ENCODE data around the gene VPS33A. TPM values are rescaled to one million over a fixed set of nuclear protein-coding genes. Genes with fewer than 3 reads are reported as not detected.
A peak's percentile ranks its signal among the peaks of the same experiment; 100 is the strongest.
"Not testable (repeated sequence)": the region's sequence is repeated elsewhere in the genome, so short reads cannot be mapped to it uniquely, and the experiment has no call there.

Gene VPS33A
- total RNA-seq, 1 donor from 2014 or later, result 8.1 TPM

DNA sequence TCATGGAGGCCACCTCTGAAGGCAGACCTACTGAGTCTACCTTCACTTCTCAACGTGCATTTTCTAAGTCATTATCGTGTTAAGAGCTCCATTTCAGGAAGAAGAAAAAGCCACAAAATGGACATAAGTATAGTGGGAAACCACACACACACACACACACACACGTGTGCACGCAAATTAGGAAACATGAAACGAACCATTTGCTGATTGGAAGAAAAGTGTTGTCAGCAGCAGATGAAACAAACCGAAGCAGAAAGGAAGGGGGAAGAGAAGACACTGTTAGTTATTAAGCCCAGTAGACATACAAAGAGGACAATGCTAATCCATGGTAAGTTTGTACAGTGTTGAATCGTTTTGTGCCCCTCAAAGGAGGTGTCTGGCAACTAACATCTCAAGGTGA lies 9.9 kb upstream of the VPS33A start:
- no peaks in the 10 kb centered on the region for H3K4me1 ChIP-seq
- intact Hi-C loops (cut with DNase I), result no loop called here
- H3K36me3 ChIP-seq, result peaks cover 42 to 59% of the 10 kb centered on the region in 2 donors
- TF ChIP-seq, protein P1, sequence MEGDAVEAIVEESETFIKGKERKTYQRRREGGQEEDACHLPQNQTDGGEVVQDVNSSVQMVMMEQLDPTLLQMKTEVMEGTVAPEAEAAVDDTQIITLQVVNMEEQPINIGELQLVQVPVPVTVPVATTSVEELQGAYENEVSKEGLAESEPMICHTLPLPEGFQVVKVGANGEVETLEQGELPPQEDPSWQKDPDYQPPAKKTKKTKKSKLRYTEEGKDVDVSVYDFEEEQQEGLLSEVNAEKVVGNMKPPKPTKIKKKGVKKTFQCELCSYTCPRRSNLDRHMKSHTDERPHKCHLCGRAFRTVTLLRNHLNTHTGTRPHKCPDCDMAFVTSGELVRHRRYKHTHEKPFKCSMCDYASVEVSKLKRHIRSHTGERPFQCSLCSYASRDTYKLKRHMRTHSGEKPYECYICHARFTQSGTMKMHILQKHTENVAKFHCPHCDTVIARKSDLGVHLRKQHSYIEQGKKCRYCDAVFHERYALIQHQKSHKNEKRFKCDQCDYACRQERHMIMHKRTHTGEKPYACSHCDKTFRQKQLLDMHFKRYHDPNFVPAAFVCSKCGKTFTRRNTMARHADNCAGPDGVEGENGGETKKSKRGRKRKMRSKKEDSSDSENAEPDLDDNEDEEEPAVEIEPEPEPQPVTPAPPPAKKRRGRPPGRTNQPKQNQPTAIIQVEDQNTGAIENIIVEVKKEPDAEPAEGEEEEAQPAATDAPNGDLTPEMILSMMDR (IDR thresholded peaks at IDR 0.05), result no peak
- no peaks in the 10 kb centered on the region for H3K9me3 ChIP-seq
- H3K27me3 ChIP-seq, result no peaks in the 10 kb centered on the region
- H3K4me3 ChIP-seq, result no peak overlapping the region
- no peak overlapping the region for H3K27ac ChIP-seq
- no peak for DNase-seq (ENCODE audit: low spot score in 2 of 2)

- intact Hi-C loops (cut with DNase I), result no loop called here
- no peak overlapping the region for H3K4me3 ChIP-seq
- no peak for DNase-seq (ENCODE audit: low spot score in 2 of 2)
- no peaks in the 10 kb centered on the region for H3K9me3 ChIP-seq
- no peaks in the 10 kb centered on the region for H3K4me1 ChIP-seq
- TF ChIP-seq, protein P1 (IDR thresholded peaks at IDR 0.05), result no peak
- no peak overlapping the region for H3K27ac ChIP-seq
- peaks cover 42 to 63% of the 10 kb centered on the region in 2 donors for H3K36me3 ChIP-seq
- no peaks in the 10 kb centered on the region for H3K27me3 ChIP-seq
Measured at GRCh38 chr12:122275459-122275858, 9.2 kb upstream of the VPS33A start.

DNA sequence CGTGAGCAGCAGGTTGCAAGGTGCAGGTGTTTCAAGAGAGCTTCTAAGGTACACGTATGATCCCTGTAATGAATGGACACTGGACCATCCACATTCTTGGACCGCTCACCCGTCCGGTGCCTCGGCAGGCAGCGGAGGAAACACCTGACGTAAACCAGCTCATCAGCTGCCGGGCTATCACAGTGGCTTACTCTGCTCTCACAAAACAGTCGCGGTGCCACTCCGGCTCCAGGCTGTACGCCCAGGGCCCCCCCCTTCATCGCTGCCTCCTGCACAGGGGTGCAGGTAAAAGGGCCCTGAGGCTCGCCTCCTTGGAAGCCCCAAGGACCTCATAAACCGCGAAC lies 436 bp downstream of the VPS33A start:
- DNase-seq (ENCODE audit: low spot score in 2 of 2), result no peak
- H3K4me1 ChIP-seq, result peaks cover 0 to 8% of the 10 kb centered on the region in 2 donors
- peak overlapping the region; percentile 92 to 96 for H3K4me3 ChIP-seq
- no peaks in the 10 kb centered on the region for H3K27me3 ChIP-seq
- H3K27ac ChIP-seq, result peak overlapping the region; percentile 84 to 88
- H3K9me3 ChIP-seq, result no peaks in the 10 kb centered on the region
- peaks cover 5 to 28% of the 10 kb centered on the region in 2 donors for H3K36me3 ChIP-seq
- TF ChIP-seq, protein P1 (IDR thresholded peaks at IDR 0.05), result no peak
- intact Hi-C loops (cut with DNase I), result loop anchor here (1.0 to 10.0 kb wide), 6 partner anchors 40 to 709 kb away; partner anchors contain the start of genes DIABLO, KNTC1, OGFOD2 and ZCCHC8

DNA sequence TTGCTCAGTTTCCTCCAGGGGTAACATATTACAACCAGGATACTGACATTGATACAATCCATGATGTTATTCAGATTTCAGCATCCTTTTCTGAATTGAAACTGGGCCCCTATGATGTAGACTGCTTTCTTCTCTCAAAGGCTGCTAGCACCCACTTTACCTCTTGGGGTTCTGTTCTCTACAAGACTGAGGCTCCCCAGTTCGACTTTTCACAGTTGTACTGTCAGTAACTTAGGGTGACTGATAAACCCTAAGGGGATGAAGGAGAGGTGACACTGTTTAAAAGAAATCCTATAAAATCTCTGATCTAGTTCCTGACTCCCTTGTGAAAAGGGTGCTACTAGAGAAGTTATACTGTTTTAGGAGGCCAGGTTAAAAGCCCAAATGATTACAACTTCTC lies 818 bp downstream of the VPS33A start:
- no peak for DNase-seq (ENCODE audit: low spot score in 2 of 2)
- Histone ChIP-seq H3K36me3 (peaks cover 9 to 29% of the 10 kb centered on the region in 2 donors), H3K27ac (peak overlapping the region; percentile 84 to 88), H3K4me3 (peak overlapping the region; percentile 92 to 96), H3K9me3 (no peaks in the 10 kb centered on the region), H3K4me1 (peaks cover 0 to 8% of the 10 kb centered on the region in 2 donors), H3K27me3 (no peaks in the 10 kb centered on the region)
- TF ChIP-seq, protein P1 (IDR thresholded peaks at IDR 0.05), result no peak
- intact Hi-C loops (cut with DNase I), result loop anchor here (10.0 kb wide), 2 partner anchors 89 to 709 kb away; partner anchors contain the start of gene OGFOD2

DNA sequence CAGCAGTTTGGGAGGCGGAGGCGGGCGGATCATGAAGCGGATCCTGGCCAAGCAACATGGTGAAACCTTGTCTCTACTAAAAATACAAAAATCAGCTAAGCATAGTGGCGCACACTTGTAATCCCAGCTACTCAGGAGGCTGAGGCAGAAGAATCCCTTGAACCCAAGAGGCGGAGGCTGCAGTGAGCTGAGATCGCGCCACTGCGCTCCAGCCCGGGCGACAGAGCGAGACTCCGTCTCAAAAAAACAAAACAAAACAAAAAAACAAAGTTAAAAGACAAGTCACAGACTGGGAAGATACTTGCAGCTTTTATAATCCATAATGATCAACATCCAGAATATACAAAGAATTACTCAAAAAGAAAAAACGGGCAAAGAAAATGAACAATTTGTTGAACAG lies 5.6 kb downstream of the VPS33A start:
- not testable (repeated sequence) for H3K4me1 ChIP-seq; H3K9me3 ChIP-seq; H3K27ac ChIP-seq; H3K27me3 ChIP-seq; H3K4me3 ChIP-seq; DNase-seq (ENCODE audit: low spot score in 2 of 2)
- H3K36me3 ChIP-seq, result peaks cover 39 to 68% of the 10 kb centered on the region in 2 donors
- intact Hi-C loops (cut with DNase I), result loop anchor here (10.0 kb wide), 2 partner anchors 94 to 714 kb away; partner anchors contain the start of gene OGFOD2

- H3K9me3 ChIP-seq; H3K27ac ChIP-seq; intact Hi-C loops (cut with DNase I); H3K27me3 ChIP-seq; H3K4me3 ChIP-seq; H3K4me1 ChIP-seq; DNase-seq (ENCODE audit: low spot score in 2 of 2): not testable (repeated sequence)
- peaks cover 46 to 73% of the 10 kb centered on the region in 2 donors for H3K36me3 ChIP-seq
Measured at GRCh38 chr12:122258939-122259338, 7.4 kb downstream of the VPS33A start.

GRCh38 chr12:122258462-122258861 lies 7.8 kb downstream of the VPS33A start:
- H3K36me3 ChIP-seq, result peaks cover 46 to 73% of the 10 kb centered on the region in 2 donors
- intact Hi-C loops (cut with DNase I); DNase-seq (ENCODE audit: low spot score in 2 of 2): not testable (repeated sequence)

More at GRCh38 chr12:122258462-122258861, 7.8 kb downstream of the VPS33A start:
- not testable (repeated sequence) for H3K9me3 ChIP-seq, H3K27me3 ChIP-seq, H3K4me1 ChIP-seq, H3K4me3 ChIP-seq, H3K27ac ChIP-seq
